Brain pericyte (primary cell): ENCODE results near the gene ANXA6.

ENCODE experiments used
- DNase-seq: peaks from one replicate; pipeline ENCODE4 v3.0.0-alpha.2; 2012; ENCODE audit warnings: low read depth, low spot score

Gene ANXA6

DNA sequence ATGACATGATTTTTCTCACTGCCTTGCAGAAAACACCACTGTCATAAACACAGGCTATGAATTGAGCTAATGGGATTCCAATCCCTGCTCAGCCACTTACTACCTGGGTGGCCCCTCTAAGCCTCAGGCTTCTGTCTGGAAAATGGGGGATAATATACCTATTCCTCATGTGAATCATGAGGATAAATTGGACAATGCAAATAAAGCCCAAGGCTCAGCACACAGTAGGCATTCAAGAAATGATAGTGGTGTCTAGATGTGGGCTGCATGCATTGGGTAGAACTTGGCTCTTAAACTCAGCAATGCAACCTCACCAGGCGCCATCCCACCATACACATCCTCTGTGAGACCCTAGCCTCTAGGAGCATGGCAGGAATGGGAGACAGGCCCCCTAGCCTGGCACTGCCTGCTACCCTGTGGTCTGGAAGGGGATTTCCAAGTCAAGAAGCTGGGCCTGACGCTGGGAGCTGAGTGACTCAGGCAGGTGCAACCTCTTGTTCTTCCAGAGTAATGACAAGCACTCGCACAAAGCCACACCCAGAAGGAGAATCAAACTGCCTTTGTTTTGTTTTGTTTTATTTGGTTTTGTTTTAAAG, 74.4 kb downstream of the ANXA6 start:
- DNase-seq: no peak

DNA sequence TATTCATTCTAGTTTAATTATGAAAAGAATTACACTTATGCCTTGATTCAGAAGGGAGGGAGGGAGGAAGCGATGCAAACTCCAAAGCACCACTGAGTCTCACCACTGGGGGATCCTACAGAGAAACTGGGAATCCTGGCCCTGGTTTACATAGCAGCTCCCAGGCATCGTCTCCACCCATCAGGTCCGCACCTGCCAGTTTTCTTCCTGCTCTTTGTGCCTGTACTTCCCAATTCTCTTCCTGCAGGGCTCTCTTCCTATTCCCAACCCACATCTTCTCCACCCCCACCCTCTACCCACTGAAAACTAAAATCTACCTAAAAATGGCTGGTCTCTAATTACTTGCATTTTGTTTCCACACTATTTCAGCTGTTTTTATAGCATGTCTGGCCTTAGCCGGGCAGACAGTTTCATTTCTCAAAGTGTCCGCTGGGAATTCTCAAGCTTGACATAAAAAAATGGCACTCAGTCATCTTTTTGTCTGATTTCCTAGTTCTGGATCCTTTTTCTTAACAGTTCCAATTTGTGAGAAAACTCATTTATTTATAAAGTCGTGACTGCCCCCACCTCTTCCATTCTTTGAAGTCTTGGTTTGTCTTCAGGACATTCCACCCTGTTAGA, 75.2 kb downstream of the ANXA6 start:
- no peak for DNase-seq

DNA sequence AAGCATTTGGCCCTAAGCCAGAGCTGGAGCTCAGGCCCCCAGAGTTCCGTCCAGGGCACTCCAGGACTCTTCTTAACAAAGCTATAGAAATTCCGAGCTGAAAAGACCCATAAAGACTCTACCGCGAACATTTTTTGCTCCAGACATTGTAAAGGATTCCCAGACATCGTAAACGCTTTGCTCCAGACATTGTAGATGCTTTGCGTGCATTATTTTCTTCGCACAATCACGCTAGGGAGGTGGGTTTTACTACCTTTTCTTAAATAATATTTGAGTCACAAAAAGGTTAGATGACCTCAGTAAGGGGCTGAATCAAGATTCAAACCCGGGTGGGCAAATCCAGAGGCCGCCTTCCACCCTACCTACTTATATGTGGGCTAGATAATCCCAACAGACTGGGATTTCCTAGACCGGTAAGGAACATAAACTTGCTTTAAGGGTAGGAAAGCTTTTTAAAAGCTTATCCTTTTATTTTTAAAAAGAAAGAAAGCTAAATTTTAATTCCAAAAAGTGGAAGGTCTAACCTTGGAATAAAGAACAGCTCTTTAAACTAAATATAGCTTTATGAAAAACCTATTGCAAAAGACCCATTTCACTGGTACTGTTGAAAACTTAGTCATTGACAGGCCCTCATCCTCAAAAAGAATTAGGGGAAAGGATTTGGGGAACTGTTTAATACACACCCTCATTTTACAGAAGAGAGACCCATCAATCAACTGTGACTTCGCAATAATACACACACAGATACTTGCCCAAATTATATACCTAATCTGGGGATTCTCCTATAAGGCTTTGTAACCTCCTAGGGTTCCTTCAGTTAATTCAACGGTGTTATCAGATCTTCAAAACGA, 75.9 kb downstream of the ANXA6 start:
- DNase-seq: no peak

DNA sequence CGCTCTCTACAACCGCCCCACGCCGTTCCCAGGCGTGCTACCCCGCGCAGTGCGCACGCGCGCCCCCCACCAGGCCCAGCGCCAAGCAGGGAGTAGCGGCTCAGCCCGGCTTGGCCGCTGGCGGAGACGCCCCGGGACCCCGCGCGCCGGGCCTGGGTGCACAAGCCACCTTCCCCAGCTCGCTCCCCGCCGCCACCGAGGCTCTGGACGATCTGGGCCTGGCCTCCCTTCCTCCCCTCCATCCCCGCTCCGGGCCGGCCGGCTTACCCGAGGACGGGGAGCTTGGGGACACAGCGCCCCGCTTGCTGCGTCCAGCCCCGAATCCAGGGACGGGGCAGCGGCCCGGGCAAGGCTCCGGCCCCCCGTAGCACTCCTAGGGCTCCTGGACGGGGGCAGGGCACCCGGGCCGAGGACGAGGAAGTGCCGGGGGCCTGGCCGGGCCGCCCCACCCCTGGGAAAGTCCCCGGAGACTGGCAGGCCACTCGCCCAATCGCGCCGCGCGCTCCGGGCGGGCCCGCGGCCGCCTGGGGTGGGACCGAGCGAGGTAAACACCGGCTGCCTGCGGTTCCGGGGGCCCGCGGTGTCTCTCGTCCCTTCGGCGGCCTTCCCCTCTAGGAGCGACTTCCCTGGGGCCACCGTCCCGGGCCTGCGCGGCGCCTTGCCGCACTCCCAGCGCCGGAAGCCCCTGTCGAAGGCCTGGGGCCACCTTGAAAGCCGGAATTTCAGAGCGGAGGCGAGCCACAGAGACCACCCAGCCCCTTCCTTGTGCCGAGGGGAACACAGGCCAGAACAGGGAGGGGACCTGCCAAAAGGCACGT, 76.8 kb downstream of the ANXA6 start, which contains the start of gene TNIP1:
Gene TNIP1, minus strand, starts transcription at position 422 of the 818 bp plus-strand sequence. CDS start 15,939 bp downstream, outside the sequence.
- DNase-seq: no peak

DNA sequence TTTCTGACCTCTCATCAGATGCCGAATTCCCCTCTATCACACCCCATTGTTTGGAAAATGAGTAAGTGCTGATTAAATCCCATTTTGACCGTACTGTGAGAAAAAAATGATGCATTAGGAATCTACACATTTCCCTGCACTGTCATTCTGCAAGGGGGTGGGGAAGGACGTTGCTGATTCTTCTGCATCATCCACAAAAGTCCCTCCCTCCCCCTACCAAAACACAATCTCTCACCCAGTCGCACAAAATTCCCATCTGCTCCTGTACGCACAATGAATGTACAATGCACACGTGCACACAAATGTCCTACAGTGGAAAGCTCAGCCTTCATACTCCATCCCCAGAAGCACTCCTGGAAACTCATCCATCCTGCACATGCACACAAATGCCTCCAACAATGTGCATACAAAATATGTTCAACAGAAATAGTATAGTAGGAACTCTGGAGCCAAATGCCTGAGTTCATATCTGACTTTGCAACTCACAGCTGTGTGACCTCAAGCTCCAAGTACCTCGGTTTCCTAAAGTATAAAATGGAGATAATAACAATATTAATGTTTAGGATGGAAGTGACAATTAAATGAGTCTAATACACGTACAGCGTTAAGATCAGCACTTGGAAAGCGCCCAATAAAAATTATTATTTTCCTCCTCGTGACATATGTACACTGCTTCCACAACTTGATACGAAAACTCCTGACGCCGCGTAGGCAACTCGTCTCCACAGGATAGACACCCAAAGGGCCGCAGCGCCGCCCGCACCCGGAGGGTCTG, 77.6 kb downstream of the ANXA6 start:
- DNase-seq: no peak

DNA sequence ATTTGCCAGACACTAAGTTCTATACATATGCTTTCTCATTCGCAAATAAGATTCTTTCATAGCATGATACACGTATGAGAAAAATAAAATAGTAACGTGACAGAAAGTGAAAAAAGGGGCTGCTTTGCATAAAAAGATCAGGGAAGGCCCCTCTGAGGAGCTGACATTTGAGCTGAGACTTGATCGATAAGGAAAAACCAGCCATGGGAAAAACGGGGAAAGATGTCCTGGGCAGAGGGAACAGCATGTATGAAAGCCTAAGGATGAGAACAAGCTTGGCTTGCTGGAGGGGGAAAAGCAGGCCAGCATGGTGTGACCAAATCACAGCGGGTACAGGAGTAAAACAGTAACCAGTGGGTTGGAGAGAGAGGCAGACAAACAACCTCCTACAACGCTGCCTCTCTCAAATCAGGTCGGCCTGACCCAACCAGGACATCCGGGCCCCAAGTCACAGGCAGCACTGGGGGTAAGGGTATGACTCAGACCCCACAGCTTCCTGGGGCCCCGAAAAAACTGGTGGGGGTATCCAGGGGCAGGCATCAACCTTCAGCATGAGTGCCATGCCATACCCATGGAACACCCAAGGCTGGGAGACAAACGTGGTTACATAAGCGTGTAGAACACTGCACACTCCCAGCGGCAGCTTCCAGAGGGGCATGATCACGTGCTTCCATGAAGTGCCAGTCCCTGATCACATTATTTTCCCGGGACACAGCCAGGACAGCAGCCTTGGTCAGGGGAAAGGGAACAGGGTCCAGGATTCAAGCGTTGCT, 78.9 kb downstream of the ANXA6 start:
- DNase-seq: no peak

DNA sequence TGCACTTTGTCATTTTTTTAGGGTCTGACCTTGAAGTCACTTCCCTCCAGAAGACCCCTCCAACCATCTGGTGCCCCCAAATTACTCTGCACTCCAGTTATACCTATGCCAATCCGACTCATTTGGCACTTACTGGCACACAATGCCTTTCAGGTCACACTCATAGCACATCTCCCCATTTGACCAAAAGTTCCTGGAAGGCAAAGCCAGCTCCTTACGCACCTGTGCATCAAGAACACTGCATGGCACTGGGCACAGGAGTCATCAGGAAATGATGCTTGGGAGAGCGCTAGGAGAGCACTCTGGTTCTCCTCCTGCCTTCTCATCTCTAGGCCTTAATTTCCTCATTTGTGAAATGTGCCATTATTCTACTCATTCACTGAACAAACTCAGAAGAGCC, 79.6 kb downstream of the ANXA6 start:
- DNase-seq: no peak

DNA sequence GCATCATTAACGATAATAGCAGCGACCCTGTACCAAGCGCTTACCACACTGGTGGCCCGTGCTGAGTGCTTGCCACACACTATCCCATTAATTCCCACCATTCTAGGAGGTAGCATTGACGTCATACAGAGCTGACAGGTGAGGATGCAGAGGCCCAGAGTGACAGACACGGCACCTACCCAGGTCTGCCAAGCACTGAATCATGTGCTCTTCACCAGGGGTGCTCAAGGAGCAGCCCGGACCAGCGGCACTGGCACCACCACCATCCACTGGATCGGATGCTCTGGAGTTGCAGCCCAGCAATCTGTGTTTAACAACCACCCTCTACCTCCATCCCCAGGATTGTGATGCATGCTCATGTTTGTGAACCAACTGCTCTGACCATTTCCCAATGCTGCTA, 80.2 kb downstream of the ANXA6 start:
- DNase-seq: no peak

DNA sequence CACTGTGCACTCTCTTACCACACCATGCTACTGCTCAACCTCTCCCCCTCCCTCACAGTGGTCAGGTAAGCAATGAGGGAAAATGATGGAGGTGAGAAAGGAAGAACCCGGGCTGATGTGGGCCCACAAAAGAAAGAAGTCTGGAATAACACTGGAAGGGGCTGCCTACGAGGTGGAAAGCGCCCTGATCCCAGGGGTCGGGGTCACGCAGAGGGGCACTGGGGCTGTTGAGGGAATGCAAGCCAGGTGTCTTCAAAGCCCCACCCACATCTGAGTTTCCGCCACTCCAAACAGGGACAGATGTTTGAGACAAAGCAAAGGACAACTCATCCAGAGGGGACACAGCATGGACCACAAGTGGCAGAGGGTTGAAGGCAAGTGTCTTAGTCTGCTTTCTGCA, 81.0 kb downstream of the ANXA6 start:
- DNase-seq: no peak

DNA sequence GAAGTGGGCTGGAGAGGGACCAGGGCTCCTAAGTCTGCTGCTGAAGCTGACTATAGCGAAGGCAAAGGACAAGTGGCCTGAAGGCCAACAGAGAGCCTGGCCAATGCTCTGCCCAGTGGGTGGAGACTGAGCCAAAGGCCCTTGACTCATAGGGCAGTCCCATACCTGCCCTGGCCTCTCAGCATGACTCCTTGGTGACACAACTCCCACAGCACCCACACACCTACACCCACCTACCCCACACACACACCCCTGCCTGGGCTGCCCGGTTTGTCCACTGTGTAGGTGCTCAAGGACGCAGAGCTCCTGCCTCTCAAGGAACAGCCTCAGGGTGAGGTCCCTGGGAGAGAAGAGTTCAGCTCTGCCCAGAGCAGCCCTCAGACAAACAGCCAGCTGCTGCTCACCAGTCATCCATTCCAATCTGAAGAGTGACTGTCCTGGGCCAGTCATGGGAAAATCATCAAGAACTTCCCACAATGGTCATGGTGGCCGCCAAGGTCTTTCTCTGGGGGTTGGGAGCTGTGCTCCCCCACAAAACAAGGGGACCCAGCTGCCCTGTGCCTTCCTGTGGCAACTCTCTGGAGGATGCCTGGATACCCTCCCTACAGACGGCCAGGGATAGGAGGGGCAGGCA, 81.8 kb downstream of the ANXA6 start:
- no peak for DNase-seq

DNA sequence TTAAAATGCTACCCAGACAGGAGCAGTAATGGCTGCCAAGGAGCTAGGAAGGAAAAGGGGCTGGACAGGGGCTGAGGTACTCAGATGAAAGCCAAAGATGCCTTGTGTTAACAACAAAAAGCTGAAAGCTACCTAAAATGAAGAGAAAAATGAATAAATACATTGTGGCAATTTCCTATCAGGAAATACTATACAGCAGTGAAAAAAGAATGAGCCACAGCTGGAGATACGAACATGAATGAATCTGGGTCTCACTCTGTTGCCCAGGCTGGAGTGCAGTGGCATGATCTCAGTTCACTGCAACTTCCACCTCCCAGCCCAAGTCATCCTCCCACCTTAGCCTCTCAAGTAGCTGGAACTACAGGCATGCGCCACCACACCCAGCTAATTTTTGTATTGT, 83.0 kb downstream of the ANXA6 start:
- DNase-seq: no peak

DNA sequence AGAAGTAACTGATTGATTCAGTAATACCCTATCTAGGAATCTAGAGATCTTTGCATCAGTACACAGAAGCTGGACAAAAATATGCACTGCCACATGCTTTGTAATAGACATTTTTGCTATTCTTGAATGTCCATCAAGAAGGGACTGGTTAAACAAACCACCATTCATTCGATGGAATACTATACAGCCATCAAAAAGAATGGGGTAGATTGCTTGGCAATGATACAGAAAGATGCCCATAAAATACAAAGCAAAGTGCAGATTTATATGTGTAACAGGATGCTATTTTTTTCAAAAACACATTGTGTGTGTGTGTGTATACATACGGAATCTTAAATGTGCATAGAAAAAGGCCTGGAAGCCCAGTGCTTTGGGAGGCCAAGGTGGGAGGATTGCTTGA, 84.3 kb downstream of the ANXA6 start:
- DNase-seq: no peak

DNA sequence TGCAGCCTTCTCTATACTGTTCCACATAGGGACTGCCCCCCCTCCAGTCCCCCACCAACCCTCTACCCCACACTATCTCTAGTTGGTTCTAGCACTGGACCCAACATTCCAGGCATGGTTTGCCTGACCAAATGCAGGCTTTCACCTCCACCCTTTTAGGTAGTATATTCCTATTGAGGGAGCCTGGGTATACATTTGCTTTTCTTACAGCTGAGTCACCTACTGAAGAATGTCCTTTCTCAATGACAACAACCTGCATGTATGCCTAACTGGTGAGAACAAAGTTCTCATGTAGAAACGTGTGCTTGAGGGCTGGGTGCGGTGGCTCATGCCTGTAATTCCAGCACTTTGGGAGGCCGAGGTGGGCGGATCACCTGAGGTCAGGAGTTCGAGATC, 85.0 kb downstream of the ANXA6 start:
- no peak for DNase-seq

DNA sequence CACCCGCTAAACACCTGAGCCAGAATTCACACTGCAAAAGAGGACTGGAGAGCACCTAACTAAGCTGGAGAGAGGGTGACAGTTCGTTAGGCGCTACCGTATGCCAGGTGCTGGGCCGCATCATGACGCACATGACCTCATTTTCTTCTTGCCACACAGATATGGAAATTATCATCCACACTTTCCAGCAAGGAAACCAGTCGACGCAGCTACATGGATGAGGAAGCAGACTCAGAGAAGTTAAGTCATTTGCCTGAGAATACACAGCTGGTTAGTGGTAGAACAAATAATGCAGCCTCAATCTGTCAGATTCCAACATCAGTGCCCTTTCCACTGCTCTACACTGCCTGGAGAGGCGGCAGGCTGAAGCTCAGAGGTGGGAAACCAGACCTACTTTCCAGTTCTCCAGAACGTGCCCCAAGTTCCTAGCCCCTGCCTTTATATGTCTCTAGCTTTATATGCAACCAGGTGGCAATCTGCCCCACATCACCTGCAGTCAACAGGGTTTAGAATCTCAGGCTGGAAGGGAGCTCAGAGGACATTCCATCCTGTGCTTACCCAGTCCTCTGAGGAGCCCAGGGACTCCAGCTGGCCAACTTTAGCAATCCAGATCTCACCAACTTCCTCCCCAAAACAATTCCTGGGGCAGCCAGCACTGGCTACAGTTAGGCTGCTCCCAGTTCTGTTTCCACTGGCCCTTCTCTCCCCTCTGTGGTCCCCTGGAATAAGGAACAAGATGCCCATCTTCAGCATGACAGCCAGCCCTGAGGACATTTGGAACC, 85.5 kb downstream of the ANXA6 start:
- DNase-seq: no peak

DNA sequence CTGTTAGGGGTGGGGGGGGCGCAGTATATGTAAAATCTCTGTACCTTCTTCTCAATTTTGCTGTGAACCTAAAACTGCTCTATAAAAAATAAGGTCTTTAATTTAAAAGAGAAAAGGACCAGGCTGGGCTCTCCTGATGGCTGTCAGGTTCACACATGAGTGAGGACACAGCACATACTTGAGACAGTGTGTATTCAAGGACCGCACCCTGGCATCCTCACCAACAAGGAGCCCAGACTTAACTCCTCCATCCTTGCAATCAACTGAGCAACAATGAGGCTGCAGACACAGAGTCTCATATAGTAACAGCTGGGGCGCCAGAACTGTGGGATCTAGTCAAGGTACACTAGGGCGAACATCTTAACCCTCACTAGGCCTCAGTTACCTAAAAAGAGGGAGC, 86.6 kb downstream of the ANXA6 start:
- no peak for DNase-seq

DNA sequence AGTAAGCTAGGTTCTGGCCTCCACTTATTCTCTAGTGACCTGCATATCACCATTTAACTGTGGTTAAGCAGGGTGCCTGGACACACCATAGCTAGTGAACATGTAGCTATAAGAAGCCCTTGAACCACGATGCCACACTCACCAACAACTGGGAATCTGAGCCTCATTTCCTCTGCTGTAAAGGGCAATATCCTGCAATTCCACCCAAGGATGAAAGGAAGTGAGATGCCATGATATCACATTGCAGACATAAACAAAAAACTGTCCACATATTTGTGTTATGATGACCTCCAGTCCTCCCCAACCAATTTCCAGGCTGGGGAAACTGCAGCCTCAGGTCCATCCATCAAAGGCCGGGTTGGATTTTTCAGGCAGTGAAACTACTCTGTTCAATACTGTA, 87.1 kb downstream of the ANXA6 start:
- DNase-seq: no peak

DNA sequence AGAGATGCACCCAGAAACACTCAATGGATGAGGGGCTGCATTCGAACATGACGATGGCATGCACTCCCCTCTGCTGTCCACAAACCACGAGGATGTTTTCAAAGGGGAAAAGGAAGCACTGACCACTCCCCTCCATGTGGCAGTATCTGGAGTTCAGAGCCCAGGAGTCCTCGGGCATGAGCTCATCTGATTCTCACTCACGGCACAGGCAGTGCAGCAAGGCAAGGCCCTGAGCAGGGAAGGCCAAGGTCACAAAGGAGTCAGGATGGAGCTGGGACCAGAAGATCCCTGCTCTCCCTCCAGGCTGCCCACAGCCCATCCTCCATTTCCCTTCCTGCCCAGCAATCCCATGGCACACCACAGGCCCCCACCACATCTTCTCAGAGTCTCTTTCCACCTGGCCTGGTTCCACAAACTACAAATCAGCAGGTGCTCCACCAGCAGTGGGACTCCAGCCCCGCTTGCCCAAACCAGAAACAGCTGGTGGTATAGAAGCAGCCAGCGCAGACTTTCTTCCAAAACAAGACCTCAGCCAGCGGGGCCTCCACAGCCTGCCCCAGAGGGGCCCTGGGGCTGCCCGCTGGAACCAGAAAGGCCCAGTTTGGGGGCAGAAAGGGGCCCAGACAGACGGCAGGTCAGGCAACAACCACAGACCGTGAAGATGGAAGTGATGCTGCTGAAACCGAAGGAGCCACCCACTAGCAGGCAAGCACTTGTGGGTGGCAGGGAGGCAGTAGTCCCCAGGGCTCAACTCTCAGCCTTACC, 89.0 kb downstream of the ANXA6 start:
- no peak for DNase-seq

DNA sequence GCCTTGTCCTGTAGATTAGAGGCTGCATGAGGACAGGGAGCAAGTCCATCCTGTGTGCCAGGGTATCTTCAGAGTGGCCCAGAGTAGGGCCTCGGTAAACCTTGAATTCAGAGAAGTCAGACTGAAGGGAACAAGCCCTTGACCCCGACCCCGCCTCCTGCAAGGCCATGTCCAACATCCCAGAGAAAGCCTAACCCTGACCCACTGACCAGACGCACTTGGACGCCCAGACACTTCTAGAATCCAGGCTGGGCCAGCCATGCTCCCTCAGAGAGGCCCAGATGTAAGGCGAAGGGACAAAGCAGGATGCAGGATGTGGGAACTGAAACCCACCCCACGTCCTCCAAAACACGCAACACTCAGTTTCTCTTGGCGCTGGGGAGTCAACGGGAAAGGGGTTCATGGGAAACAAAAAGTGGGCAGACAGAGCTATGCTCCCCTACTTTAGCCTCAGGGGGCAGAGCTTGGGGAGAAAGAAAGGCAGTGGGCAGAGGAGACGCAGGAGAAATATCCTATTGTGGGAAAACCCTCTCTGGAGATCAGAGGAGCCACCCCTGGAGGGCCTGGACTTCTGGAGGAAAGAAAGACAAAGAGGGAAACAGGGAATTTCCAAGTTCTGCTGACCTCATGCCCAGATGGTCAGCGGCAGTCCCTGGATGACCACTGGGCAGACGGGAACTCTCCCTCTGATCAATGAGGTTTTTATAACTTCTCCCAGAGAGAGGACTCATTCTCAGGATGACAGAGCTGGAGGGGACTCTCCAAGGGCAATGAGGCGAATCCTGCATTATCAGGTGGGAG, 89.7 kb downstream of the ANXA6 start:
- DNase-seq: no peak
